ENCODE measurements around the gene CETN1.

DNA sequence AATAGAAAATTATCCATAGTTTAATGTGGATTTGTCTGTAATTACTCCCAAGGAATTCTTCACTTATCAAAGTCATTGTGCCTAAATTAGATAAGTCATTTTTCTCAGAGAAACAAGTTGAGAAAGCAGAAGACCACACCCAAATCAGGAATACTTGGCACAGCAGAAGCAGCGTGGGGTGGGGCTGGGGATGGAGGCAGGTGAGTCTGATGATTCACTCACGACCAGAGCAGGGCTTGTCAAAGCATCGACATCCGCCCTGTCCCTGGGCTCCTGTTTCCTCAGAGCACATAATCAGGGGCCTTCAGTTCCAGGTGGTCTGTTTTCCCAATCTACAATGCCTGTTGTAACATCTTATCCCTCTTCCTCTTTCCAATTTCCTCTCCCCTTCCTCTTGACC lies 48.2 kb upstream of the CETN1 start:
- TF ChIP-seq LEF1 (IDR thresholded peaks at IDR 0.05; ENCODE audit: borderline replicate concordance) = no peak
- no peak for TF ChIP-seq FOXM1 (IDR thresholded peaks at IDR 0.05; ENCODE audit: borderline replicate concordance)
- no peak for TF ChIP-seq FOXK2 (IDR thresholded peaks at IDR 0.05)
- TF ChIP-seq SUZ12 (IDR thresholded peaks at IDR 0.05) = no peak

All from HEK293T (cell line).